Activated CD4-positive, alpha-beta T cell treated with anti-CD3 and anti-CD28 coated beads for 36 hours (primary cell): ENCODE measurements around the gene SPTBN4. TPM values are rescaled to one million over a fixed set of nuclear protein-coding genes. Genes with fewer than 3 reads are reported as not detected.
A peak's percentile ranks its signal among the peaks of the same experiment; 100 is the strongest.

ENCODE experiments used
- ATAC-seq: fragments of 200-7000 bp; cut with Tn5 transposase; one replicate; pipeline ENCODE4 v1.10.0; 2021; ENCODE audit warnings: mild to moderate bottlenecking, moderate library complexity
- CTCF ChIA-PET: fragments of 350-600 bp; sonication (Branson Sonifier 250); formaldehyde crosslinking; loops from one replicate; lab custom pipeline; 2021; ENCODE audit warnings: antibody characterized with exemption; lab: Charles Lee
- POLR2A ChIA-PET: fragments of 350-600 bp; sonication (Branson Sonifier 250); formaldehyde crosslinking; loops from one replicate; lab custom pipeline; 2021; ENCODE audit warnings: antibody characterized with exemption, inconsistent platforms; lab: Charles Lee
- DNase-seq: peaks from one replicate; pipeline ENCODE4 v3.0.0-alpha.2; 2020
- H3K27ac Mint-ChIP-seq: one replicate; pipeline ENCODE4 v1.8.0; 2021; ENCODE audit warnings: mixed read lengths
- H3K27me3 Mint-ChIP-seq: one replicate; pipeline ENCODE4 v1.8.0; 2021; ENCODE audit warnings: mixed read lengths
- H3K36me3 Mint-ChIP-seq: one replicate; pipeline ENCODE4 v1.8.0; 2021; ENCODE audit warnings: low read depth, mixed read lengths
- H3K4me1 Mint-ChIP-seq: one replicate; pipeline ENCODE4 v1.8.0; 2021; ENCODE audit warnings: mixed read lengths
- H3K4me3 Mint-ChIP-seq: one replicate; pipeline ENCODE4 v1.8.0; 2021; ENCODE audit warnings: mild to moderate bottlenecking, moderate library complexity, mixed read lengths
- H3K9me3 Mint-ChIP-seq: one replicate; pipeline ENCODE4 v1.8.0; 2021; ENCODE audit warnings: low read depth, mixed read lengths
- intact Hi-C, 2 experiments: fragments of 100-400 bp; cut with DNase I in 1 of 2; cut with micrococcal nuclease in 1 of 2; formaldehyde crosslinking; loops; one replicate each; pipeline versions ENCODE4 v1.14.2 to v1.15.1; 2022 to 2024; cut with DNase I, micrococcal nuclease
- total RNA-seq, 2 experiments: library from RNA; stranded (reverse); gene quantifications; one replicate each; pipeline ENCODE4 v1.2.3, GENCODE V29; 2021

The SPTBN4 gene
- total RNA-seq, 2 experiments from 2014 or later: 2.4 to 2.5 TPM

GRCh38 chr19:40611096-40611495 is 144.3 kb downstream of the SPTBN4 start:
- peaks cover 65% of the 10 kb centered on the region for H3K4me1 Mint-ChIP-seq
- peak overlapping the region; percentile 97 for H3K27ac Mint-ChIP-seq
- H3K9me3 Mint-ChIP-seq: no peaks in the 10 kb centered on the region
- H3K27me3 Mint-ChIP-seq: no peaks in the 10 kb centered on the region
- CTCF ChIA-PET: interaction anchor here (1.6 kb wide), 1 partner anchor 23 kb away, joined by 14 read pairs; no protein-coding TSS in a partner anchor
- H3K36me3 Mint-ChIP-seq: peaks cover 22% of the 10 kb centered on the region
- intact Hi-C loops: loop anchor here (5.0 to 10.0 kb wide), 3 partner anchors 144 to 1206 kb away; partner anchors contain the start of genes BLVRB (in 1 of the 2), HNRNPUL1 (in 1 of the 2), SPTBN4 (in 1 of the 2) and ZFP36 (in 1 of the 2)
- DNase-seq (peak; percentile 42), ATAC-seq (no peak)
- POLR2A ChIA-PET: no interaction called here
- peak overlapping the region; percentile 69 for H3K4me3 Mint-ChIP-seq

- peaks cover 62% of the 10 kb centered on the region for H3K4me1 Mint-ChIP-seq
- H3K4me3 Mint-ChIP-seq: peak overlapping the region; percentile 99
- DNase-seq: no peak
- CTCF ChIA-PET: interaction anchor here (0.5 kb wide), 1 partner anchor 131 kb away, joined by 3 read pairs; no protein-coding TSS in a partner anchor
- H3K27ac Mint-ChIP-seq: peak overlapping the region; percentile 78
- intact Hi-C loops: loop anchor here (5.0 to 10.0 kb wide), 3 partner anchors 145 to 1207 kb away; partner anchors contain the start of genes BLVRB (in 1 of the 2), HNRNPUL1 (in 1 of the 2), SPTBN4 (in 1 of the 2) and ZFP36 (in 1 of the 2)
- POLR2A ChIA-PET: no interaction called here
- H3K36me3 Mint-ChIP-seq: peaks cover 25% of the 10 kb centered on the region
- H3K27me3 Mint-ChIP-seq: no peaks in the 10 kb centered on the region
- H3K9me3 Mint-ChIP-seq: no peaks in the 10 kb centered on the region
- ATAC-seq: no peak
Measured at GRCh38 chr19:40611900-40612698, 145.3 kb downstream of the SPTBN4 start.

- H3K27me3 Mint-ChIP-seq: no peaks in the 10 kb centered on the region
- no peaks in the 10 kb centered on the region for H3K9me3 Mint-ChIP-seq
- H3K27ac Mint-ChIP-seq: peak overlapping the region; percentile 100
- DNase-seq: peak; percentile 94
- H3K4me1 Mint-ChIP-seq: peaks cover 58% of the 10 kb centered on the region
- H3K36me3 Mint-ChIP-seq: peaks cover 28% of the 10 kb centered on the region
- intact Hi-C loops: loop anchor here (1.0 to 10.0 kb wide), 5 partner anchors 84 to 1208 kb away; partner anchors contain the start of genes ACTMAP (in 1 of the 2), BLVRB (in 1 of the 2), HNRNPUL1 (in 1 of the 2) and SPTBN4 (in 1 of the 2)
- ChIA-PET POLR2A (interaction anchor here (1.0 to 1.4 kb wide), 2 partner anchors 9 to 187 kb away, joined by 4 to 15 read pairs; partner anchors contain the start of gene SERTAD1), CTCF (interaction anchor here (0.6 to 4.0 kb wide), 5 partner anchors 9 to 64 kb away, joined by 3 to 18 read pairs (median 4); partner anchors contain the start of gene LTBP4)
- peak overlapping the region; percentile 99 for H3K4me3 Mint-ChIP-seq
- peak; percentile 9 for ATAC-seq
Measured at GRCh38 chr19:40612831-40613689, 146.3 kb downstream of the SPTBN4 start.

DNA sequence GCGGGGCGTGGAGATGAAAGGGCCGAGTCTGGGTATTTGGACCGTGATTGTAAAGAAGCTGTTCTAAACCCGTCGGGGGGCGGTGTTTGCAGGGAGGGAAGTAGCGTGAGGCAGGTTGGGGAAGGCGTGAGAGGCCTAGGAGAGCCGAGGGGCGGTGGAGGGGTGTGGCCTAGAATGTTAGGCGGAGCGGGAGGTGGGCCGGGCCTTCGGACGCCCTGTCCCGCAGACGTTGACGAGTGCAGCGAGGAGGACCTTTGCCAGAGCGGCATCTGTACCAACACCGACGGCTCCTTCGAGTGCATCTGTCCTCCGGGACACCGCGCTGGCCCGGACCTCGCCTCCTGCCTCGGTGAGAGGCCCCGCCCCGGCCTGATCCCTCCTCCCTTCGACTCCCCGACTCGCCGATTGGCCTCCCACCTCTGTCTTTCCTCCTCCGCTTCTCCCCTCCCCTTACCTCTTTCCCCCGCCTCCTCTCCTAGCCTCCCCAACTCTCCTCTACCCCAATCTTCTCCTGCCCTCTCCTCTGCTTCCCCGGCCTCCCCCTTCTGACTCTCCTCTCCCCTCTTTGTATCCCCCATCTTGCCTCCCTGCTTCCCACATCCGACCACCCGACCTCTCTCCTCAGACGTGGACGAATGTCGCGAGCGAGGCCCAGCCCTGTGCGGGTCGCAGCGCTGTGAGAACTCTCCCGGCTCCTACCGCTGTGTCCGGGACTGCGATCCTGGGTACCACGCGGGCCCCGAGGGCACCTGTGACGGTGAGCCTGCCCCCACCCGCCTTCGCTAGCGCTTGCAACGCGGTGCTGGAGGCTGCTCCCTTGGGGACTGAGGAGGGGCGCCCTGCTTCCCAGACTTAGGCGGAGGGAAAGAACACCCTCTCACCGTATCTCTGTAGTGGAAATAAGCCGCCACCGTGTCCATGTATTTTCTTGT is 147.2 kb downstream of the SPTBN4 start:
- Mint-ChIP-seq H3K9me3 (no peaks in the 10 kb centered on the region), H3K27ac (peak overlapping the region; percentile 100), H3K27me3 (no peaks in the 10 kb centered on the region), H3K4me1 (peaks cover 54% of the 10 kb centered on the region), H3K36me3 (peaks cover 29% of the 10 kb centered on the region), H3K4me3 (peak overlapping the region; percentile 99)
- peak; percentile 94 for DNase-seq
- ATAC-seq: peak; percentile 57
- ChIA-PET CTCF (interaction anchor here (0.6 to 4.0 kb wide), 6 partner anchors 10 to 65 kb away, joined by 3 to 18 read pairs (median 4); partner anchors contain the start of gene LTBP4), POLR2A (interaction anchor here (1.0 to 1.9 kb wide), 3 partner anchors 8 to 188 kb away, joined by 4 to 15 read pairs (median 7); partner anchors contain the start of gene SERTAD1)
- intact Hi-C loops: loop anchor here (1.0 to 10.0 kb wide), 13 partner anchors 9 to 1209 kb away; partner anchors contain the start of genes BLVRB (in 2 of the 2), ACTMAP (in 1 of the 2), C19orf47 (in 1 of the 2) and HNRNPUL1 (in 1 of the 2)

DNA sequence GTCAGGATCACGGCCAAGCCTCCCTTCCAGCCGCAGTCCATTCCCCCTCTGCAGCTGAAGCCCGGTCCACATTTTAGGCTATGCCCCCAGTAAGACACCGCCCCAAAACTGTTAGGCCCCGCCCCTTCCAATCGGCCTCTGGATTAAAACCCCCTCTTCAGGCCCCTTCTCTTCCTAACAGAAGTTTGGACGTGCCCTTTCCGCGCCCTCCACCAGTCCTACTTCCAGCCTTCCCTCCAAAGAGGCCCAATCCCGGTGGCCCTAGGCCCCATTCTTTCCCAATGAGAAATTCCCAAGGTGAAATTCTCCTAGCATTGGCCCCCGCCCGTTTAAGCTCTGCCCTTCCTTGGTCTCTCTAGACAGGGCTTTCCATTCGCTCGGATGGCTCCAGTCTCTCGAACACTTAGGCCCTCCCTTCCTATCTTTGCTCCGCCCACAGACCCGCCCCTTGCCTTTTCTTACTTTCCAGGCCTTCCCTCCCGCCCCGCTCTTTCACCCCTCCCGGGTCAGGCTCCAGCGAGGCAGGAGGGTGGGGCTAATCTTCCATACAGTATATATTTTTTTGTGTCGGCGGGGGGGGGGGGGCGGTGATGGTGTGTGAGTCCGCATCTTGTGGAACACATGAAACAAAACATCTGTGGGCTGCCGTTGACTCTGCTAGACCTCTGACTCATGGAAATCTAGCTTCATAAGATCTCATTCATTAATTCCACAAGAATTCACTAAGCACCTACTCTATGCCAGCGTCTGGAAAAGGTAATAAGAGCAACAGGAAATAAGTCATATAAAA is 148.0 kb downstream of the SPTBN4 start:
- intact Hi-C loops: loop anchor here (1.0 to 10.0 kb wide), 21 partner anchors 10 to 1210 kb away; partner anchors contain the start of genes BLVRB (in 2 of the 2), AKT2 (in 1 of the 2), C19orf47 (in 1 of the 2) and HNRNPUL1 (in 1 of the 2)
- Mint-ChIP-seq H3K36me3 (peaks cover 35% of the 10 kb centered on the region), H3K27ac (peak overlapping the region; percentile 100), H3K9me3 (no peaks in the 10 kb centered on the region), H3K4me1 (peaks cover 58% of the 10 kb centered on the region), H3K27me3 (no peaks in the 10 kb centered on the region), H3K4me3 (peak overlapping the region; percentile 99)
- peak; percentile 55 for ATAC-seq
- POLR2A ChIA-PET: interaction anchor here (0.5 to 1.9 kb wide), 5 partner anchors 9 to 189 kb away, joined by 3 to 7 read pairs (median 4); no protein-coding TSS in a partner anchor
- peak; percentile 98 for DNase-seq
- CTCF ChIA-PET: interaction anchor here (0.7 to 4.0 kb wide), 6 partner anchors 11 to 151 kb away, joined by 3 to 18 read pairs (median 5); partner anchors contain the start of gene LTBP4

GRCh38 chr19:40616178-40616577 is 149.4 kb downstream of the SPTBN4 start:
- peak overlapping the region; percentile 100 for H3K27ac Mint-ChIP-seq
- H3K4me3 Mint-ChIP-seq: no peak overlapping the region
- no peaks in the 10 kb centered on the region for H3K9me3 Mint-ChIP-seq
- ATAC-seq: no peak
- H3K36me3 Mint-ChIP-seq: peaks cover 41% of the 10 kb centered on the region
- POLR2A ChIA-PET: interaction anchor here (0.7 kb wide), 1 partner anchor 196 kb away, joined by 3 read pairs; no protein-coding TSS in a partner anchor
- CTCF ChIA-PET: interaction anchor here (0.6 to 4.0 kb wide), 7 partner anchors 9 to 151 kb away, joined by 3 to 18 read pairs (median 4); partner anchors contain the start of gene LTBP4
- no peaks in the 10 kb centered on the region for H3K27me3 Mint-ChIP-seq
- no peak for DNase-seq
- H3K4me1 Mint-ChIP-seq: peaks cover 46% of the 10 kb centered on the region
- intact Hi-C loops: loop anchor here in 1 of 2 experiments (5.0 to 10.0 kb wide), 3 partner anchors 736 to 1211 kb away; partner anchors contain the start of genes TGFB1 and ZFP36

DNA sequence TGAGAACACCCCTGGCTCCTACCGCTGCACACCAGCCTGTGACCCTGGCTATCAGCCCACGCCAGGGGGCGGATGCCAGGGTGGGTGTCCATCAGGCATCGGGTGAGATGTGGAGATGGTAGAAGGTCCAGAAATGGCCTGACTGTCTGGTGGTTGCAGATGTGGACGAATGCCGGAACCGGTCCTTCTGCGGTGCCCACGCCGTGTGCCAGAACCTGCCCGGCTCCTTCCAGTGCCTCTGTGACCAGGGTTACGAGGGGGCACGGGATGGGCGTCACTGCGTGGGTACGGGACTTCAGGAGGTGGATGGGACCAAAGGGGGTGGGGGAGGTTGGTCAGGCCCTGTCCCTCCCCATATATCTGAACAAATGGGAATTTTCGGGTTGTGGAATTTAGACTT is 150.1 kb downstream of the SPTBN4 start:
- Mint-ChIP-seq H3K27me3 (no peaks in the 10 kb centered on the region), H3K27ac (peak overlapping the region; percentile 58), H3K4me3 (no peak overlapping the region), H3K36me3 (peaks cover 46% of the 10 kb centered on the region), H3K9me3 (no peaks in the 10 kb centered on the region), H3K4me1 (peaks cover 46% of the 10 kb centered on the region)
- intact Hi-C loops: loop anchor here in 1 of 2 experiments (5.0 to 10.0 kb wide), 3 partner anchors 735 to 1212 kb away; partner anchors contain the start of genes TGFB1 and ZFP36
- POLR2A ChIA-PET: no interaction called here
- CTCF ChIA-PET: interaction anchor here (0.6 to 2.8 kb wide), 5 partner anchors 10 to 138 kb away, joined by 3 to 15 read pairs (median 3); no protein-coding TSS in a partner anchor
- DNase-seq (no peak), ATAC-seq (no peak)

GRCh38 chr19:40617961-40618360 is 151.2 kb downstream of the SPTBN4 start:
- peaks cover 37% of the 10 kb centered on the region for H3K4me1 Mint-ChIP-seq
- ChIA-PET CTCF (interaction anchor here (1.8 kb wide), 1 partner anchor 17 kb away, joined by 10 read pairs; no protein-coding TSS in a partner anchor), POLR2A (no interaction called here)
- H3K36me3 Mint-ChIP-seq: peaks cover 44% of the 10 kb centered on the region
- H3K9me3 Mint-ChIP-seq: no peaks in the 10 kb centered on the region
- peak overlapping the region; percentile 31 for H3K27ac Mint-ChIP-seq
- H3K27me3 Mint-ChIP-seq: no peaks in the 10 kb centered on the region
- no peak for ATAC-seq
- DNase-seq: no peak
- H3K4me3 Mint-ChIP-seq: no peak overlapping the region
- intact Hi-C loops: loop anchor here in 1 of 2 experiments (5.0 to 10.0 kb wide), 3 partner anchors 734 to 1213 kb away; partner anchors contain the start of genes TGFB1 and ZFP36
